HG03064 (cell line): Measurements from ENCODE around the gene SLC10A3.

Experiments used
- ATAC-seq: cut with Tn5 transposase; IDR thresholded peaks from one replicate; pipeline ENCODE4 v1.9.1; 2021; ENCODE audit warnings: low read depth; ENCODE audit not compliant: unreplicated experiment

SLC10A3 gene

GRCh38 chrX:154443479-154443910, 46.9 kb downstream of the SLC10A3 start:
- no peak for ATAC-seq

GRCh38 chrX:154441984-154442707, 48.3 kb downstream of the SLC10A3 start:
- no peak for ATAC-seq

GRCh38 chrX:154441564-154441963, 48.9 kb downstream of the SLC10A3 start:
- no peak for ATAC-seq

GRCh38 chrX:154440623-154441357, 49.6 kb downstream of the SLC10A3 start:
- ATAC-seq = no peak

- no peak for ATAC-seq
Measured at GRCh38 chrX:154439841-154440240, 50.6 kb downstream of the SLC10A3 start.

- no peak for ATAC-seq
Measured at GRCh38 chrX:154437971-154438893, 52.2 kb downstream of the SLC10A3 start.
